ENCODE data around the gene RIMS3.

DNA sequence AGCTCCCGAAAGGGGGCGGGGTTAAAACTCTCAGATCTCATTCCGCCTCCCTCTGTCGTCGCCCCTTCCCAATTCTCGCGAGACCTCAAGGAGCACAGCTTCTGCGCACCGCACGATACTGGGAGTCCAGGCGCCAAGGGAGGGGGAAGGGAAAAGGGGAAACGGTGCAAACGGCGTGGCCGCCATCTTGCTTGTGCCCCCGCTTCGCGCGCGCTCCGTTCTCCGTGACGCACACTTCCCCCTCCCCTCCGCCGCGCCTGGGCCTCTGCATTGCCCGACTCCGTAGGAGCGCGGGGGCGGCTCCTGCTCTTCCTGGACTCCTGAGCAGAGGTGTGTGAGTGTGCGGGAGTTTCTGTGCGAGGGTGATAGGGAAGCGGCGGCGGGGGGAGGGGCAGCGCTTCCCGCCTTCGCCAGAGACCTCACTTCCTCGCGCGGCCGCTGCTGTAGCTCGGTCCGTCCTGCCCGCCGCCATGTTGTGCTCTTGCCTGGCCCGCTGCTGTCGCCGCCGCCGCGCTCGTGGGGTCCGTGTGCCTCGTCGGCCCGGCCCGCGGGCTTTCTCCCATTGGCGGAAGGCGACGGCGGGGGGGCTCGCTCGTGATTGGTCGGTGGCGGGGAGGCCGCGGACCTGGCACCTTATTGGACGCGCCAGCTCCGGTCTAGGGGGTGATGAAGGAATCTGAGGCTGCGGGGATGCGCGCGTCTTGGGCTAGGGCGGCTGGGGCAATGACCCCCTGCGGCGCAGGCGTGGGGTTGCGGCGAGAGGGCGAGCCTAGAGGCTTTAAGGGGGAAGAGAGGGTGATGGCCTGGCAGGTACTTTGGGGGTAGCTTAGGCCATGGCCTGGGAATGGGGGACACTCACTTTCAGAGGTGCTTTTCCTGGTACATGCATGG is 26.3 kb upstream of the RIMS3 start, which contains the start of gene NFYC:
- TF ChIP-seq, protein P1, sequence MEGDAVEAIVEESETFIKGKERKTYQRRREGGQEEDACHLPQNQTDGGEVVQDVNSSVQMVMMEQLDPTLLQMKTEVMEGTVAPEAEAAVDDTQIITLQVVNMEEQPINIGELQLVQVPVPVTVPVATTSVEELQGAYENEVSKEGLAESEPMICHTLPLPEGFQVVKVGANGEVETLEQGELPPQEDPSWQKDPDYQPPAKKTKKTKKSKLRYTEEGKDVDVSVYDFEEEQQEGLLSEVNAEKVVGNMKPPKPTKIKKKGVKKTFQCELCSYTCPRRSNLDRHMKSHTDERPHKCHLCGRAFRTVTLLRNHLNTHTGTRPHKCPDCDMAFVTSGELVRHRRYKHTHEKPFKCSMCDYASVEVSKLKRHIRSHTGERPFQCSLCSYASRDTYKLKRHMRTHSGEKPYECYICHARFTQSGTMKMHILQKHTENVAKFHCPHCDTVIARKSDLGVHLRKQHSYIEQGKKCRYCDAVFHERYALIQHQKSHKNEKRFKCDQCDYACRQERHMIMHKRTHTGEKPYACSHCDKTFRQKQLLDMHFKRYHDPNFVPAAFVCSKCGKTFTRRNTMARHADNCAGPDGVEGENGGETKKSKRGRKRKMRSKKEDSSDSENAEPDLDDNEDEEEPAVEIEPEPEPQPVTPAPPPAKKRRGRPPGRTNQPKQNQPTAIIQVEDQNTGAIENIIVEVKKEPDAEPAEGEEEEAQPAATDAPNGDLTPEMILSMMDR (IDR thresholded peaks at IDR 0.05), result no peak
- TF ChIP-seq POLR2A (IDR thresholded peaks at IDR 0.05), result peak; percentile 75 to 84

Measured in Peyer's patch (tissue), 4 donors.